ENCODE results near the gene ZNF423.
"Not testable (repeated sequence)": the region's sequence is repeated elsewhere in the genome, so short reads cannot be mapped to it uniquely, and the experiment has no call there.

Gene ZNF423

GRCh38 chr16:49567950-49568349, 288.0 kb downstream of the ZNF423 start:
- no peak for DNase-seq

GRCh38 chr16:49566432-49566831, 289.5 kb downstream of the ZNF423 start:
- no peak for DNase-seq

GRCh38 chr16:49564496-49565229, 291.2 kb downstream of the ZNF423 start:
- no peak for DNase-seq

GRCh38 chr16:49563666-49564065, 292.2 kb downstream of the ZNF423 start:
- no peak for DNase-seq

- DNase-seq, result not testable (repeated sequence)
Measured at GRCh38 chr16:49562894-49563293, 293.0 kb downstream of the ZNF423 start.

- DNase-seq, result no peak
Measured at GRCh38 chr16:49562228-49562627, 293.7 kb downstream of the ZNF423 start.

- DNase-seq, result no peak
Measured at GRCh38 chr16:49560004-49560830, 295.7 kb downstream of the ZNF423 start.

- DNase-seq, result no peak
Measured at GRCh38 chr16:49559242-49559641, 296.7 kb downstream of the ZNF423 start.

- DNase-seq, result no peak
Measured at GRCh38 chr16:49558451-49558850, 297.5 kb downstream of the ZNF423 start.

GRCh38 chr16:49556606-49557446, 299.1 kb downstream of the ZNF423 start:
- no peak for DNase-seq

GRCh38 chr16:49556249-49556605, 299.7 kb downstream of the ZNF423 start:
- DNase-seq, result no peak

- no peak for DNase-seq
Measured at GRCh38 chr16:49554681-49555080, 301.2 kb downstream of the ZNF423 start.

- DNase-seq, result no peak
Measured at GRCh38 chr16:49552313-49552928, 303.5 kb downstream of the ZNF423 start.

GRCh38 chr16:49550666-49551065, 305.2 kb downstream of the ZNF423 start:
- no peak for DNase-seq

GRCh38 chr16:49550140-49550539, 305.8 kb downstream of the ZNF423 start:
- no peak for DNase-seq

- no peak for DNase-seq
Measured at GRCh38 chr16:49548325-49548970, 307.5 kb downstream of the ZNF423 start.

- DNase-seq, result no peak
Measured at GRCh38 chr16:49547448-49547847, 308.5 kb downstream of the ZNF423 start.

- no peak for DNase-seq
Measured at GRCh38 chr16:49546735-49547134, 309.2 kb downstream of the ZNF423 start.

GRCh38 chr16:49545741-49546448, 310.0 kb downstream of the ZNF423 start:
- no peak for DNase-seq

GRCh38 chr16:49545243-49545642, 310.7 kb downstream of the ZNF423 start:
- DNase-seq, result no peak

GRCh38 chr16:49544828-49545227, 311.1 kb downstream of the ZNF423 start:
- no peak for DNase-seq

GRCh38 chr16:49543631-49543946, 312.3 kb downstream of the ZNF423 start:
- no peak for DNase-seq

Data from T1000 (cell line).